Stimulated activated CD8-positive, alpha-beta memory T cell treated with anti-CD3 and anti-CD28 coated beads, Interleukin-4, amount 100 ng/mL, for 1 hour (primary cell): ENCODE results near the gene PRRC2C.
"Not testable (repeated sequence)": the region's sequence is repeated elsewhere in the genome, so short reads cannot be mapped to it uniquely, and the experiment has no call there.

ENCODE experiments used
- DNase-seq, 2 donors: peaks; one replicate each; pipeline ENCODE4 v3.0.0-alpha.2; 2020; ENCODE audit warnings: low read depth in 2 of 2, low spot score in 1 of 2

PRRC2C gene

GRCh38 chr1:171485375-171486047 lies at the start of gene PRRC2C:
TSS of gene PRRC2C (plus strand) at chr1:171485530. CDS start at chr1:171512089, 26,559 bp downstream.
- peak; percentile 79 to 90 for DNase-seq

GRCh38 chr1:171438441-171438840 lies 46.9 kb upstream of the PRRC2C start:
- DNase-seq: no peak

- not testable (repeated sequence) for DNase-seq
Measured at GRCh38 chr1:171440201-171440600, 45.1 kb upstream of the PRRC2C start.

- DNase-seq: not testable (repeated sequence)
Measured at GRCh38 chr1:171441278-171441895, 43.9 kb upstream of the PRRC2C start.

- DNase-seq: no peak
Measured at GRCh38 chr1:171446386-171446785, 38.9 kb upstream of the PRRC2C start.

- DNase-seq: no peak
Measured at GRCh38 chr1:171455967-171456366, 29.4 kb upstream of the PRRC2C start.

- DNase-seq: no peak
Measured at GRCh38 chr1:171457412-171457811, 27.9 kb upstream of the PRRC2C start.

GRCh38 chr1:171460018-171460620 lies 25.2 kb upstream of the PRRC2C start:
- no peak for DNase-seq

- no peak for DNase-seq
Measured at GRCh38 chr1:171467626-171468025, 17.7 kb upstream of the PRRC2C start.

- DNase-seq: no peak
Measured at GRCh38 chr1:171468120-171468750, 17.1 kb upstream of the PRRC2C start.

- DNase-seq: no peak
Measured at GRCh38 chr1:171470726-171471125, 14.6 kb upstream of the PRRC2C start.

- DNase-seq: no peak
Measured at GRCh38 chr1:171472183-171472647, 13.1 kb upstream of the PRRC2C start.

GRCh38 chr1:171476829-171477228 lies 8.5 kb upstream of the PRRC2C start:
- DNase-seq: no peak

GRCh38 chr1:171477804-171478203 lies 7.5 kb upstream of the PRRC2C start:
- no peak for DNase-seq

- no peak for DNase-seq
Measured at GRCh38 chr1:171480035-171480434, 5.3 kb upstream of the PRRC2C start.

- no peak for DNase-seq
Measured at GRCh38 chr1:171484760-171485374, 463 bp upstream of the PRRC2C start.

- DNase-seq: peak; percentile 57 to 59
Measured at GRCh38 chr1:171486048-171486519, 754 bp downstream of the PRRC2C start.

GRCh38 chr1:171487038-171487437 lies 1.7 kb downstream of the PRRC2C start:
- no peak for DNase-seq

- DNase-seq: no peak
Measured at GRCh38 chr1:171488190-171488929, 3.0 kb downstream of the PRRC2C start.

- no peak for DNase-seq
Measured at GRCh38 chr1:171494076-171494475, 8.7 kb downstream of the PRRC2C start.

GRCh38 chr1:171495444-171495843 lies 10.1 kb downstream of the PRRC2C start:
- no peak for DNase-seq
